ENCODE data around the gene ZEB1.

The ZEB1 gene

DNA sequence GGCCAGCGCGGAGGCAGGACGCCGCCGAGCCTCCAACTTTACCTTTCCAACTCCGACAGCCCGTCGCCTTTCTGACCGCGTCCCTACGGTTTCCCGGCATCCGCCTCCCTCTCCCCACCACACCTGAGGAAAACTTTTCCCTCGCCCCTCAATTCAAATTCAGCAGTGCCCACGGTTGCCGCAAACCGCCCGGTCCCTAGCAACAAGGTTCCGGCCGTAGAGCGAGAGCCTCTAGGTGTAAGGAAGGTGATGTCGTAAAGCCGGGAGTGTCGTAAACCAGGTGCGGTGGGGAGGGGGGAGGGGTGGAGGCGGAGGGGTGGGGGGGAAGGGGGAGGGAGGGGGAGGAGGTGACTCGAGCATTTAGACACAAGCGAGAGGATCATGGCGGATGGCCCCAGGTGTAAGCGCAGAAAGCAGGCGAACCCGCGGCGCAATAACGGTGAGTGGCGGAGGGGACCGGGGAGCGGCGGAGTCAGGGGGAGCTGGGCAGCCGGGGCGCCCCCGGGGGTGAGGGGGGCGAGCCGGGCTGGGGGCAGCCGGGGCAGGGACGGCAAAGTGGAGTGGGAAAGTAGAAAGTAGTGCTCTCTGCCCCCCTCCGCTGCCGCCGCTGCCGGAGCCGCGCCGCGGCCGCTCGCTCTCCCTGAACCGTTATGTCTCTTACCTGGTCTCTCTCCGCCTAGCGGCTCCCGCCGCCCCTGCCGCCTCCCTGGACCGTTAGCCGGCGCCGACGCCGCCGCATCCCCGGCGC, at the start of gene ZEB1:
Gene ZEB1 (plus strand): TSS at position 363 of the 748 bp plus-strand sequence. CDS start 19 bp downstream, at position 382.
- POLR2A ChIA-PET (ENCODE audit: low non-redundant PET) = interaction anchor here (0.7 kb wide), 1 partner anchor 181 kb away, joined by 3 read pairs; no protein-coding TSS in a partner anchor
- CTCF ChIA-PET = interaction anchor here (0.6 kb wide), 1 partner anchor 156 kb away, joined by 3 read pairs; no protein-coding TSS in a partner anchor
- DNase-seq (ENCODE audit: low spot score) = peak; percentile 89
- peak within 1 kb of the TSS; percentile 98 for H3K27ac ChIP-seq
- TF ChIP-seq, protein P1, sequence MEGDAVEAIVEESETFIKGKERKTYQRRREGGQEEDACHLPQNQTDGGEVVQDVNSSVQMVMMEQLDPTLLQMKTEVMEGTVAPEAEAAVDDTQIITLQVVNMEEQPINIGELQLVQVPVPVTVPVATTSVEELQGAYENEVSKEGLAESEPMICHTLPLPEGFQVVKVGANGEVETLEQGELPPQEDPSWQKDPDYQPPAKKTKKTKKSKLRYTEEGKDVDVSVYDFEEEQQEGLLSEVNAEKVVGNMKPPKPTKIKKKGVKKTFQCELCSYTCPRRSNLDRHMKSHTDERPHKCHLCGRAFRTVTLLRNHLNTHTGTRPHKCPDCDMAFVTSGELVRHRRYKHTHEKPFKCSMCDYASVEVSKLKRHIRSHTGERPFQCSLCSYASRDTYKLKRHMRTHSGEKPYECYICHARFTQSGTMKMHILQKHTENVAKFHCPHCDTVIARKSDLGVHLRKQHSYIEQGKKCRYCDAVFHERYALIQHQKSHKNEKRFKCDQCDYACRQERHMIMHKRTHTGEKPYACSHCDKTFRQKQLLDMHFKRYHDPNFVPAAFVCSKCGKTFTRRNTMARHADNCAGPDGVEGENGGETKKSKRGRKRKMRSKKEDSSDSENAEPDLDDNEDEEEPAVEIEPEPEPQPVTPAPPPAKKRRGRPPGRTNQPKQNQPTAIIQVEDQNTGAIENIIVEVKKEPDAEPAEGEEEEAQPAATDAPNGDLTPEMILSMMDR (conservative IDR thresholded peaks at IDR 0.05; ENCODE audit: low read depth) = peak; percentile 27

DNA sequence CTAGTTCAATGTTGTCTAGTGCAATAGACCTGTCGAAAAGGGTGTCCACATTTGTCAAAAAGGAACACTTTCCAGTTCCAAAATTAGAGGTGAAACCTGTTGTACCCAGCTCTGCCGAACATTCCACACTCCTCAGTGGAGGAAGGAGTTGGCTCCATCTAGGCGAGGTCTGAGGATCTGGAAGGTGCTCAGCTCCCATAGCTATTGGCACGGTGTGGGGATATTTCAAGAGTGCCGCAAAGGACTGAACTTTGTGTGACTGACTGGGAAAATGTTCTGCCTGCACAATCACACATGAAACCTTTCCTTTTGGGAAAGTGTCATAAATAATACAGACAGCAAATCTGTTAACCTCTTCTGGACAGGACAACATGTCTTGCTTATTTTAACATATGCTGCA, 48.1 kb upstream of the ZEB1 start:
- DNase-seq (ENCODE audit: low spot score) = no peak
- CTCF ChIA-PET = no interaction called here
- no peak overlapping the region for H3K27ac ChIP-seq
- POLR2A ChIA-PET (ENCODE audit: low non-redundant PET) = no interaction called here
- TF ChIP-seq, protein P1 (conservative IDR thresholded peaks at IDR 0.05; ENCODE audit: low read depth) = no peak

DNA sequence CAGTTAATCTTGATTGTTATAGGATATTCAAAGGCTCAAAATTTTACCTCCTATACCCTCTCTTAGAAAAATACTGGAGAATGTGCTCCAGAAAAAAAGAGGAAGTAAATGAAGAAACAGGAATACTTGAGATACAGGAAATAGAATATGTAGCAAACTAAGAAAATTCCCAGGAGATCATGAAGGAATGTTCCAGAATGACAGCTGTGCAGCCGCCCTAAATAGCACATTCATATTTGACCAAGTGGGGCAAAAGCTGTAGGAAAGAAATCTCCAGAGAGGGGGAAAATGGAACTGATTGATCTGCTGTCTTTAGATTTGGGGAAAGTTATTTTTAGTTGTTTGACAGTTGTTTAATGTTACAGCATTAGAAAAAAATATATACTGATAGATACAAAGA, 46.2 kb upstream of the ZEB1 start:
- ChIA-PET CTCF (no interaction called here), POLR2A (ENCODE audit: low non-redundant PET) (no interaction called here)
- TF ChIP-seq, protein P1 (conservative IDR thresholded peaks at IDR 0.05; ENCODE audit: low read depth) = no peak
- H3K27ac ChIP-seq = no peak overlapping the region
- no peak for DNase-seq (ENCODE audit: low spot score)

- ChIA-PET POLR2A (ENCODE audit: low non-redundant PET) (no interaction called here), CTCF (no interaction called here)
- TF ChIP-seq, protein P1 (conservative IDR thresholded peaks at IDR 0.05; ENCODE audit: low read depth) = no peak
- DNase-seq (ENCODE audit: low spot score) = no peak
- H3K27ac ChIP-seq = no peak overlapping the region
Measured at GRCh38 chr10:31273789-31274188, 45.2 kb upstream of the ZEB1 start.

DNA sequence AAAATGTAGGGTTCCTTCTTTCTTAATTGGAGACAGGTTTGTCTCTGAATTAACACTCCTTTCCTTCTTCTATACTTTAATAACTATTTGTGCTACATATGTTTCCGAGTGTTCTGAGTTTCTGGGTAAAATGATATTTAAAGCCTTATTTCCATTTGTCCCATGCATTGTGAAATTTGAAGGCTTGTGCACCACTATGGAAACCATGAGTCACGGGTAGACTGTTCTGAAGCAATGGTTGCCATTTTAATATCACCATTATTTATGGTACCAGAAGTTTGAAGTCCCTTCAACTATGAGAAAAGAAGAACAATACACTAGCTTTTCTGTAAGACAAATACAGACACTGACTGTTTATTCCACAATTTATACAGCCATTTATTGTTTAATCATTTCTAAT, 44.7 kb upstream of the ZEB1 start:
- ChIA-PET CTCF (no interaction called here), POLR2A (ENCODE audit: low non-redundant PET) (no interaction called here)
- no peak overlapping the region for H3K27ac ChIP-seq
- no peak for DNase-seq (ENCODE audit: low spot score)
- TF ChIP-seq, protein P1 (conservative IDR thresholded peaks at IDR 0.05; ENCODE audit: low read depth) = no peak

DNA sequence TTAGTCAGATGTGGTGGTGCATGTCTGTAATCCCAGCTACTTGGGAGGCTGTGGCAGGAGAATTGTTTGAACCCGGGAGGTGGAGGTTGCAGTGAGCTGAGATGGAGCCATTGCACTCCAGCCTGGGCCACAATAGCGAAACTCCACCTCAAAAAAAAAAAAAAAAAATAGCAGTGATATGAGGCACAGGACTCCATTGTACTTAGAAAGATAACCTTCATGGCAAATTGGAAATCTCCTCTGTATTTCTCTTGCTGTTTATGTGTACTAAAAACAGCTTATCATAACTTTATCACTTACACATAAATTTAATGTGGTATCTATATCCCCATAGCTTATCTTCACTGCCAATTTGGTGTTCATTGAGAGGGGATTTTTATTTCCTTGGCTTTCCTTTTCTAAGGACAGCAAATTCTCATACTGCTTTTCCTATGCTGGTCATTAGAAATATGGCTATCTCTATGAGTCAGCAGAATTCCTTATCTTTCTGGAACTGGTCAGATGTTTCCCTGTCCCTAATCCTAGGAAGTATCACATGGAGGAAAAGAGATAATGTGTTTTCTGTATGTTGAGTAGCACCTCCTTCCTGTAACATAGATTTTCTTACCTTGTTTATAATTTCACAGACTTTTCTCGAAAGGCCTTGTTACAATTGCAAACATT, 40.6 kb upstream of the ZEB1 start:
- DNase-seq (ENCODE audit: low spot score) = no peak
- H3K27ac ChIP-seq = no peak overlapping the region
- TF ChIP-seq, protein P1 (conservative IDR thresholded peaks at IDR 0.05; ENCODE audit: low read depth) = no peak
- POLR2A ChIA-PET (ENCODE audit: low non-redundant PET) = no interaction called here
- CTCF ChIA-PET = no interaction called here
